ENCODE results near the gene BAD. TPM values are rescaled to one million over a fixed set of nuclear protein-coding genes. Genes with fewer than 3 reads are reported as not detected.

Gene BAD
- total RNA-seq, 1 experiment from 2014 or later: 368 TPM

GRCh38 chr11:64230171-64230984, 54.1 kb downstream of the BAD start, which contains the start of gene DNAJC4:
TSS of gene DNAJC4 (plus strand) at chr11:64230548. CDS start at chr11:64230855, 307 bp downstream.
- POLR2A ChIA-PET (ENCODE audit: unreplicated experiment): no interaction called here

GRCh38 chr11:64229744-64230170, 54.7 kb downstream of the BAD start:
- intact Hi-C loops (cut with micrococcal nuclease): loop anchor here (5.0 kb wide), 1 partner anchor 42 kb away; the partner anchor contains the start of gene STIP1
- peak overlapping the region; percentile 84 for H2AFZ ChIP-seq (ENCODE audit: low read length)

More at GRCh38 chr11:64230171-64230984, 54.1 kb downstream of the BAD start, which contains the start of gene DNAJC4:
- no peaks in the 10 kb centered on the region for H3F3A ChIP-seq (ENCODE audit: low read length, unreplicated experiment)
- no peaks in the 10 kb centered on the region for H3K36me3 ChIP-seq (ENCODE audit: low read depth, low read length)
- no peaks in the 10 kb centered on the region for H4K20me1 ChIP-seq (ENCODE audit: low read length)
- H3K4me1 ChIP-seq (ENCODE audit: insufficient read depth, low read length): peaks cover 38% of the 10 kb centered on the region
- ATAC-seq: peak; percentile 29
- no peaks in the 10 kb centered on the region for H3K27me3 ChIP-seq (ENCODE audit: low read length)
- DNase-seq: peak; percentile 97
- CTCF ChIA-PET: interaction anchor here (0.6 to 1.4 kb wide), 2 partner anchors 26 to 126 kb away, joined by 3 to 15 read pairs; no protein-coding TSS in a partner anchor
- H2AFZ ChIP-seq (ENCODE audit: low read length): peak within 1 kb of the TSS; percentile 84
- H3K4me3 ChIP-seq (ENCODE audit: low read length): peak within 1 kb of the TSS; percentile 88
- TF ChIP-seq EZH2phosphoT487 (IDR thresholded peaks at IDR 0.05; ENCODE audit: borderline replicate concordance, low read length) (no peak), CTCF (conservative IDR thresholded peaks at IDR 0.05; ENCODE audit: low read depth, low read length) (no peak), EZH2 (IDR thresholded peaks at IDR 0.05; ENCODE audit: low read length, unreplicated experiment) (no peak)
- H3K9me3 ChIP-seq (ENCODE audit: low read length): no peaks in the 10 kb centered on the region
- H3K9ac ChIP-seq (ENCODE audit: low read length): peak within 1 kb of the TSS; percentile 71
- peaks cover 27% of the 10 kb centered on the region for H3K79me2 ChIP-seq (ENCODE audit: low read length)
- intact Hi-C loops (cut with micrococcal nuclease): loop anchor here (5.0 kb wide), 1 partner anchor 43 kb away; the partner anchor contains the start of gene STIP1
- H3K4me2 ChIP-seq (ENCODE audit: low read length): peak within 1 kb of the TSS; percentile 85
- no peaks in the 10 kb centered on the region for H3K9me2 ChIP-seq (replicated peaks; ENCODE audit: low read length)
- H3K27ac ChIP-seq (ENCODE audit: low read length): no peak within 1 kb of the TSS; the same call in 1 of the 2 replicates
- no TSS peak for BruUV-seq (replicated peaks)

More at GRCh38 chr11:64229744-64230170, 54.7 kb downstream of the BAD start:
- Histone ChIP-seq H4K20me1 (ENCODE audit: low read length) (no peaks in the 10 kb centered on the region), H3K9me3 (ENCODE audit: low read length) (no peaks in the 10 kb centered on the region), H3K9ac (ENCODE audit: low read length) (peak overlapping the region; percentile 71), H3K36me3 (ENCODE audit: low read depth, low read length) (no peaks in the 10 kb centered on the region), H3K27ac (ENCODE audit: low read length) (no peak overlapping the region), H3K79me2 (ENCODE audit: low read length) (peaks cover 25% of the 10 kb centered on the region), H3K9me2 (replicated peaks; ENCODE audit: low read length) (no peaks in the 10 kb centered on the region), H3K27me3 (ENCODE audit: low read length) (no peaks in the 10 kb centered on the region), H3F3A (ENCODE audit: low read length, unreplicated experiment) (no peaks in the 10 kb centered on the region), H3K4me1 (ENCODE audit: insufficient read depth, low read length) (peaks cover 38% of the 10 kb centered on the region), H3K4me3 (ENCODE audit: low read length) (peak overlapping the region; percentile 88), H3K4me2 (ENCODE audit: low read length) (peak overlapping the region; percentile 85)
- no peak for TF ChIP-seq EZH2phosphoT487 (IDR thresholded peaks at IDR 0.05; ENCODE audit: borderline replicate concordance, low read length)
- no peak for TF ChIP-seq EZH2 (IDR thresholded peaks at IDR 0.05; ENCODE audit: low read length, unreplicated experiment)
- TF ChIP-seq CTCF (conservative IDR thresholded peaks at IDR 0.05; ENCODE audit: low read depth, low read length): no peak
- ATAC-seq (no peak), DNase-seq (no peak)
- ChIA-PET POLR2A (ENCODE audit: unreplicated experiment) (no interaction called here), CTCF (interaction anchor here (0.6 to 1.4 kb wide), 2 partner anchors 25 to 127 kb away, joined by 3 to 15 read pairs; no protein-coding TSS in a partner anchor)
- BruUV-seq (replicated peaks): no TSS peak

Data from PC-3 (cell line).